Thyroid gland (tissue), 4 donors: ENCODE data around the gene NPSR1.
"Not testable (repeated sequence)": the region's sequence is repeated elsewhere in the genome, so short reads cannot be mapped to it uniquely, and the experiment has no call there.

Experiments used
- POLR2A ChIP-seq, 2 donors: fragments of 450-650 bp; IDR thresholded peaks; one replicate each; pipeline ENCODE4 v1.6.1; 2017; ENCODE audit warnings: antibody characterized with exemption in 2 of 2, mild to moderate bottlenecking in 2 of 2, moderate library complexity in 1 of 2
- TF ChIP-seq, protein P1 (sequence below), 6 experiments: fragments of 200-600 bp in 3 of 6; fragments of 450-650 bp in 3 of 6; sonication (generic) in 3 of 6; IDR thresholded peaks; one replicate each; pipeline ENCODE4 v1.5.1; 2016 to 2019; ENCODE audit warnings: antibody characterized with exemption in 6 of 6, mild to moderate bottlenecking in 2 of 6, inconsistent platforms in 1 of 6, moderate library complexity in 1 of 6

DNA sequence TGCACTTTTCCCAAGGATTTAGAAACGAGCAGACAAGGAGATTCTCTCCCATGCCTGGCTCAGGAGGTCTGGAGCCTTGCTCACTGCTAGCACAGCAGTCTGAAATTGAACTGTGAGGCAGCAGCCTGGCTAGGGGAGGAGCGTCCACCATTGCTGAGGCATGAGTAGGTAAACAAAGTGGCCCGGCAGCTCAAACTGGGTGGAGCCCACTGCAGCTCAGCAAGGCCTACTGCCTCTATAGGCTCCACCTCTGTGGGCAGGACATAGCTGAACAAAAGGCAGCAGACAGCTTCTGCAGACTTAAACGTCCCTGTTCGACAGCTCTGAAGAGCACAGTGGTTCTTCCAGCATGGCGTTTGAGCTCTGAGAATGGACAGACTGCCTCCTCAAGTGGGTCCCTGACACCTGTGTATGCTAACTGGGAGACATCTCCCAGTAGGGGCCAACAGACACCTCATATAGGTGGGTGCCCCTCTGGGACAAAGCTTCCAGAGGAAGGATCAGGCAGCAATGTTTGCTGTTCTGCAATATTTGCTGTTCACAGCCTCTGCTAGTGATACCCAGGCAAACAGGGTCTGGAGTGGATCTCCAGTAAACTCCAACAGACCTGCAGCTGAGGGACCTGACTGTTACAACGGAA, 156.3 kb downstream of the NPSR1 start:
- TF ChIP-seq, protein P1, sequence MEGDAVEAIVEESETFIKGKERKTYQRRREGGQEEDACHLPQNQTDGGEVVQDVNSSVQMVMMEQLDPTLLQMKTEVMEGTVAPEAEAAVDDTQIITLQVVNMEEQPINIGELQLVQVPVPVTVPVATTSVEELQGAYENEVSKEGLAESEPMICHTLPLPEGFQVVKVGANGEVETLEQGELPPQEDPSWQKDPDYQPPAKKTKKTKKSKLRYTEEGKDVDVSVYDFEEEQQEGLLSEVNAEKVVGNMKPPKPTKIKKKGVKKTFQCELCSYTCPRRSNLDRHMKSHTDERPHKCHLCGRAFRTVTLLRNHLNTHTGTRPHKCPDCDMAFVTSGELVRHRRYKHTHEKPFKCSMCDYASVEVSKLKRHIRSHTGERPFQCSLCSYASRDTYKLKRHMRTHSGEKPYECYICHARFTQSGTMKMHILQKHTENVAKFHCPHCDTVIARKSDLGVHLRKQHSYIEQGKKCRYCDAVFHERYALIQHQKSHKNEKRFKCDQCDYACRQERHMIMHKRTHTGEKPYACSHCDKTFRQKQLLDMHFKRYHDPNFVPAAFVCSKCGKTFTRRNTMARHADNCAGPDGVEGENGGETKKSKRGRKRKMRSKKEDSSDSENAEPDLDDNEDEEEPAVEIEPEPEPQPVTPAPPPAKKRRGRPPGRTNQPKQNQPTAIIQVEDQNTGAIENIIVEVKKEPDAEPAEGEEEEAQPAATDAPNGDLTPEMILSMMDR (IDR thresholded peaks at IDR 0.05) = not testable (repeated sequence)
- not testable (repeated sequence) for TF ChIP-seq POLR2A (IDR thresholded peaks at IDR 0.05)
